ENCODE results near the gene ZNF726.

DNA sequence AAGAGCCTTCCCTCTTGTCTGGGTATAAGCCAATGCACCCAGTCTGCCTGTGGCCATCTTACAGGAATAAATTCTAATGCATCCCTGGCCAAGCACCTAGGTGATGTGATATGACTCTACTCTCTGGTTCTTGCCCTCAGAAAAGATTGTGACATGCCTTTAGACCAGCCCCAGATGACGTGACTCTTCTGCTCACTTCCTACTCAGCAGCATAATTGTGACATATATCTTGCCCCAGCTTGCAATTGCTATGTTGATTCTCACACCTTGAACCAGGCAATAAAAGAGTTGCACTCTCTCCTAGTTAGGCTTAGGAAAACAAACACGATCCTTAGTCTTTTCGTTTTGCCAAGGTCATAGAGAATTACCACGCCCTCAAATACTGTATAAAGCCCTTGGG lies 13.3 kb upstream of the ZNF726 start:
- TF ChIP-seq CTCF (IDR thresholded peaks at IDR 0.05; ENCODE audit: low read depth, low read length, poor library complexity, severe bottlenecking) (no peak), EZH2phosphoT487 (IDR thresholded peaks at IDR 0.05; ENCODE audit: borderline replicate concordance, low read length) (no peak)

Data from DOHH2 (cell line).